HG03135 (cell line): ENCODE results near the gene ALDH1A2.

Experiments
- ATAC-seq: cut with Tn5 transposase; IDR thresholded peaks from one replicate; pipeline ENCODE4 v1.9.1; 2021; ENCODE audit warnings: mild to moderate bottlenecking, moderate library complexity; ENCODE audit not compliant: unreplicated experiment

ALDH1A2 gene

GRCh38 chr15:57911247-57911646 lies 154.3 kb downstream of the ALDH1A2 start:
- no peak for ATAC-seq

- no peak for ATAC-seq
Measured at GRCh38 chr15:57910672-57911071, 154.8 kb downstream of the ALDH1A2 start.

DNA sequence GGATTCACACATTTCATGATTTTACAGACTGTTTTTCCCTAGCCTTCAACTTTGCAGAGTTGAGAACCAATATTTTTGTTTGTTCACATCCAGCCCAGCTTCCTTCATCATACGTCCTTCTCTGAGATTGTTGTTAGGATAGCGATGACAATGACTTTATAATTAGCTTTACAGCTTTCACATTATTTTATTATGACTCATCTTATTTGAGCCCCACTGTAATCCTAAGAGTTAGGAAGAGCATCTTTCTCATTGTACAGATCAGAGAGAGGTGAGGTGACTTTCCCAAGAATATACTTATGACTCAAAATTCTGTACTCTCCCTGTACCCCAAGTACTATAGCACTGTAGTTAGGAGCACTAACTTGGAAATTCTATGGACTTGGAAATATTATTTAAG lies 156.1 kb downstream of the ALDH1A2 start:
- no peak for ATAC-seq

DNA sequence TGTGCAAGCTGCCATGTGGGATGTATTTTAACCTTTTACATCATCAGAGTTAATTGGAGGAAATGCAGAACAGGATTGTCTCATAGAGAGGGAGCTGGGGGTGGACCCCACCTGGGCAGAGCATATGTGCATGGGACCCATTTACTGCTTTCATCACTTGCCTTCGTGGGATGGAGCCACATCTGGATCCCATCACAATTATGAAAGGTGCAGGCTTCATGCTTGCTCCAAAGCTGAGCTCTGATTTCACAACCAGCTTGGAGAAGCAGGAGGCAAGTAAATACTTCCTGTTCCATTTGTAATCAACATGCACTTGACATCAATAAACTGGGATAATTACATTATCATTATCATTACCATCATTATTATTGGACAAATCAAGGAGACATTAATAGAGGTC lies 161.9 kb downstream of the ALDH1A2 start:
- no peak for ATAC-seq
